H1 (cell line): ENCODE results near the gene TANC1. TPM values are rescaled to one million over a fixed set of nuclear protein-coding genes. Genes with fewer than 3 reads are reported as not detected.

Experiments used
- CTCF ChIA-PET: fragments of 300-600 bp; sonication (Branson Sonifier 250); formaldehyde crosslinking; loops from one replicate; lab custom pipeline; 2021; ENCODE audit not compliant: partially characterized antibody; lab: Charles Lee
- POLR2A ChIA-PET: fragments of 300-600 bp; sonication (Branson Sonifier 250); formaldehyde crosslinking; loops from one replicate; lab custom pipeline; 2021; ENCODE audit warnings: inconsistent platforms; ENCODE audit not compliant: partially characterized antibody; lab: Charles Lee
- DNase-seq, 2 experiments: peaks; one replicate each; pipeline versions ENCODE4 v3.0.0 to v3.0.0-alpha.2; 2010 to 2022; ENCODE audit warnings: low spot score in 2 of 2, low read depth in 1 of 2, mixed read lengths in 1 of 2
- FAIRE-seq: peaks from 2 replicates; lab custom pipeline; 2011; peaks lifted over from hg19 to GRCh38; lab: Jason Lieb, UNC
- H2AFZ ChIP-seq: 2 replicates; pipeline ENCODE4 v1.8.1; 2012; ENCODE audit warnings: low read length, inconsistent platforms
- H2AK5ac ChIP-seq: 2 replicates; pipeline ENCODE4 v1.6.1; 2013; ENCODE audit warnings: low read depth, low read length
- H2BK120ac ChIP-seq: replicated peaks from 2 replicates; pipeline ENCODE3; 2013; ENCODE audit warnings: low read depth, low read length, inconsistent platforms
- H2BK12ac ChIP-seq: 2 replicates; pipeline ENCODE4 v1.6.1; 2013; ENCODE audit warnings: low read depth, low read length
- H2BK15ac ChIP-seq: 2 replicates; pipeline ENCODE4 v1.6.1; 2013; ENCODE audit warnings: low read length
- H2BK20ac ChIP-seq: 2 replicates; pipeline ENCODE4 v1.6.1; 2013; ENCODE audit warnings: low read length
- H2BK5ac ChIP-seq: 2 replicates; pipeline ENCODE4 v1.6.1; 2013; ENCODE audit warnings: low read depth, low read length
- H3K14ac ChIP-seq: 2 replicates; pipeline ENCODE4 v1.6.1; 2013; ENCODE audit warnings: inconsistent platforms; ENCODE audit not compliant: insufficient read length
- H3K18ac ChIP-seq: 2 replicates; pipeline ENCODE4 v1.6.1; 2013; ENCODE audit warnings: low read length; ENCODE audit errors: extremely low read depth
- H3K23ac ChIP-seq: 2 replicates; pipeline ENCODE4 v1.6.1; 2013; ENCODE audit warnings: inconsistent platforms; ENCODE audit not compliant: insufficient read length
- H3K23me2 ChIP-seq: 2 replicates; pipeline ENCODE4 v1.6.1; 2013; ENCODE audit warnings: low read depth, low read length
- H3K27ac ChIP-seq: 2 replicates; pipeline ENCODE4 v1.6.1; 2011; ENCODE audit warnings: low read depth, low read length, inconsistent platforms
- H3K27me3 ChIP-seq, 4 experiments: replicated peaks in 1 of 4; 1 replicate in 1 of 4; 2 replicates in 3 of 4; pipeline versions ENCODE4 v1.6.1 to v1.8.1; 2011 to 2013; ENCODE audit warnings: low read length in 3 of 4, mild to moderate bottlenecking in 3 of 4, inconsistent platforms in 2 of 4, mixed read lengths in 2 of 4, moderate library complexity in 1 of 4; ENCODE audit not compliant: control insufficient read depth in 3 of 4, insufficient read depth in 3 of 4; ENCODE audit errors: extremely low read depth in 1 of 4
- H3K36me3 ChIP-seq, 4 experiments: 2 replicates each; pipeline versions ENCODE4 v1.6.1 to v1.8.1; 2011 to 2013; ENCODE audit warnings: mild to moderate bottlenecking in 4 of 4, low read length in 3 of 4, moderate library complexity in 2 of 4, control low read depth in 1 of 4, inconsistent platforms in 1 of 4; ENCODE audit not compliant: insufficient read depth in 4 of 4, control insufficient read depth in 2 of 4
- H3K4ac ChIP-seq: replicated peaks from 2 replicates; pipeline ENCODE3; 2013; ENCODE audit warnings: low read length, low read depth, mixed read lengths, inconsistent platforms; ENCODE audit not compliant: insufficient read length
- H3K4me1 ChIP-seq, 4 experiments: replicated peaks in 1 of 4; 1 replicate in 1 of 4; 2 replicates in 3 of 4; pipeline versions ENCODE4 v1.6.1 to v1.8.1; 2011 to 2013; ENCODE audit warnings: low read length in 3 of 4, inconsistent platforms in 2 of 4, mixed read lengths in 1 of 4; ENCODE audit not compliant: insufficient read depth in 4 of 4, control insufficient read depth in 3 of 4
- H3K4me2 ChIP-seq, 2 experiments: 2 replicates each; pipeline versions ENCODE4 v1.6.1 to v1.8.1; 2011 to 2013; ENCODE audit warnings: low read depth in 2 of 2, low read length in 2 of 2, control low read depth in 1 of 2, inconsistent platforms in 1 of 2, mild to moderate bottlenecking in 1 of 2; ENCODE audit not compliant: insufficient read depth in 1 of 2
- H3K4me3 ChIP-seq, 4 experiments: fragments of 200-600, 300-600 bp in 1 of 4; sonication (generic), shearing (Covaris generic), sonication (Bioruptor Twin) in 1 of 4; 2 replicates each; pipeline versions ENCODE4 v1.5.1 to v1.8.1; 2011 to 2016; ENCODE audit warnings: low read length in 4 of 4, low read depth in 3 of 4, control low read depth in 2 of 4, inconsistent platforms in 2 of 4, mild to moderate bottlenecking in 2 of 4, mixed read lengths in 1 of 4, moderate library complexity in 1 of 4; ENCODE audit not compliant: insufficient read depth in 2 of 4; ENCODE audit errors: extremely low read depth in 1 of 4
- H3K56ac ChIP-seq: replicated peaks from 2 replicates; pipeline ENCODE3; 2013; ENCODE audit warnings: low read depth, mild to moderate bottlenecking, mixed read lengths, low read length, inconsistent platforms; ENCODE audit not compliant: insufficient read length
- H3K79me1 ChIP-seq: 2 replicates; pipeline ENCODE4 v1.6.1; 2013; ENCODE audit warnings: low read depth, low read length, control low read depth
- H3K79me2 ChIP-seq, 2 experiments: 2 replicates each; pipeline versions ENCODE4 v1.6.1 to v1.8.1; 2012 to 2013; ENCODE audit warnings: low read length in 2 of 2, mild to moderate bottlenecking in 2 of 2, inconsistent platforms in 1 of 2; ENCODE audit not compliant: insufficient read depth in 2 of 2, control insufficient read depth in 1 of 2
- H3K9ac ChIP-seq, 4 experiments: replicated peaks in 1 of 4; 1 replicate in 1 of 4; 2 replicates in 3 of 4; pipeline versions ENCODE4 v1.6.1 to v1.8.1; 2011 to 2013; ENCODE audit warnings: low read depth in 3 of 4, low read length in 3 of 4, control low read depth in 2 of 4, mild to moderate bottlenecking in 2 of 4, moderate library complexity in 2 of 4, inconsistent platforms in 1 of 4; ENCODE audit errors: extremely low read depth in 1 of 4
- H3K9me3 ChIP-seq, 2 experiments: 2 replicates each; pipeline versions ENCODE4 v1.6.1 to v1.8.1; 2012 to 2013; ENCODE audit warnings: mild to moderate bottlenecking in 2 of 2, moderate library complexity in 2 of 2, control low read depth in 1 of 2, inconsistent platforms in 1 of 2, low read depth in 1 of 2, low read length in 1 of 2, mixed read lengths in 1 of 2; ENCODE audit not compliant: insufficient read depth in 2 of 2
- H4K20me1 ChIP-seq, 2 experiments: replicated peaks in 1 of 2; 2 replicates each; pipeline versions ENCODE3 to v1.8.1; 2011 to 2013; ENCODE audit warnings: inconsistent platforms in 2 of 2, low read length in 2 of 2, mild to moderate bottlenecking in 1 of 2; ENCODE audit not compliant: insufficient read depth in 2 of 2, control insufficient read depth in 1 of 2
- H4K5ac ChIP-seq: 2 replicates; pipeline ENCODE4 v1.6.1; 2013; ENCODE audit warnings: low read length, low read depth, mixed read lengths, inconsistent platforms; ENCODE audit not compliant: insufficient read length
- H4K8ac ChIP-seq: 2 replicates; pipeline ENCODE4 v1.8.0; 2013; ENCODE audit warnings: mild to moderate bottlenecking, moderate library complexity, low read length, inconsistent platforms; ENCODE audit not compliant: insufficient read depth; ENCODE audit errors: extremely low read depth
- H4K91ac ChIP-seq: replicated peaks from 2 replicates; pipeline ENCODE3; 2013; ENCODE audit warnings: low read length, mixed read lengths, inconsistent platforms; ENCODE audit not compliant: insufficient read length
- RAD21 ChIP-seq, 2 experiments: IDR thresholded peaks in 1 of 2; conservative IDR thresholded peaks in 1 of 2; 2 replicates each; pipeline ENCODE4 v1.6.1; 2011; ENCODE audit warnings: low read depth in 2 of 2, low read length in 2 of 2, improper control_type of control experiment in 1 of 2, inconsistent platforms in 1 of 2, mild to moderate bottlenecking in 1 of 2, moderate library complexity in 1 of 2
- SIX5 ChIP-seq: IDR thresholded peaks from 2 replicates; pipeline ENCODE4 v1.6.1; 2011; ENCODE audit warnings: mild to moderate bottlenecking, low read depth, low read length
- WGBS, 2 experiments: shearing (Covaris generic) in 1 of 2; methylation state at CpG; one replicate each; pipeline versions ENCODE4 v1.1.6 to v1.1.7; 2013 to 2015; ENCODE audit warnings: low lambda C conversion rate in 2 of 2, mixed read lengths in 2 of 2, inconsistent platforms in 1 of 2, low coverage in 1 of 2, missing lambda C conversion rate in 1 of 2; ENCODE audit not compliant: insufficient replicate concordance in 2 of 2, insufficient coverage in 1 of 2, insufficient read length in 1 of 2; ENCODE audit errors: extremely low coverage in 1 of 2, missing lambda C conversion rate in 1 of 2; 5-methylcytosine and 5-hydroxymethylcytosine counted together
- polyA plus RNA-seq, 7 experiments: library from polyadenylated mRNA; depleted of rRNA in 3 of 7; stranded (reverse) in 5 of 7; unstranded in 2 of 7; fragments of >200 nt in 5 of 7; fragments of 200-250 nt in 2 of 7; gene quantifications; 1 replicate in 5 of 7; 2 replicates in 1 of 7; 4 replicates in 1 of 7; pipeline versions ENCODE4 v1.2.1 to v1.2.3, GENCODE V29; 2011 to 2013; ENCODE audit warnings: missing spikeins in 2 of 7, mixed read lengths in 2 of 7
- total RNA-seq: library from RNA; stranded (reverse); fragmentation: NEBNext Ultra II Directional; extraction: Animal tissue kit (Norgen Biotek cat#: 25700); gene quantifications from 2 replicates; pipeline ENCODE4 v1.2.1, GENCODE V29; 2021
- TF ChIP-seq, protein P1 (sequence below), 3 experiments: IDR thresholded peaks; 1 replicate in 2 of 3; 2 replicates in 1 of 3; pipeline versions ENCODE4 v1.5.1 to v1.6.1; 2011; ENCODE audit warnings: low read length in 3 of 3, mild to moderate bottlenecking in 3 of 3, inconsistent platforms in 2 of 3, low read depth in 1 of 3, moderate library complexity in 1 of 3; ENCODE audit not compliant: insufficient read depth in 1 of 3; ENCODE audit errors: control extremely low read depth in 1 of 3

The TANC1 gene
- total and polyA plus RNA-seq, 2 of the 8 experiments (the other 6 are each of a cell fraction or from before 2014, with no cell fraction given) = 4.1 to 7.6 TPM

DNA sequence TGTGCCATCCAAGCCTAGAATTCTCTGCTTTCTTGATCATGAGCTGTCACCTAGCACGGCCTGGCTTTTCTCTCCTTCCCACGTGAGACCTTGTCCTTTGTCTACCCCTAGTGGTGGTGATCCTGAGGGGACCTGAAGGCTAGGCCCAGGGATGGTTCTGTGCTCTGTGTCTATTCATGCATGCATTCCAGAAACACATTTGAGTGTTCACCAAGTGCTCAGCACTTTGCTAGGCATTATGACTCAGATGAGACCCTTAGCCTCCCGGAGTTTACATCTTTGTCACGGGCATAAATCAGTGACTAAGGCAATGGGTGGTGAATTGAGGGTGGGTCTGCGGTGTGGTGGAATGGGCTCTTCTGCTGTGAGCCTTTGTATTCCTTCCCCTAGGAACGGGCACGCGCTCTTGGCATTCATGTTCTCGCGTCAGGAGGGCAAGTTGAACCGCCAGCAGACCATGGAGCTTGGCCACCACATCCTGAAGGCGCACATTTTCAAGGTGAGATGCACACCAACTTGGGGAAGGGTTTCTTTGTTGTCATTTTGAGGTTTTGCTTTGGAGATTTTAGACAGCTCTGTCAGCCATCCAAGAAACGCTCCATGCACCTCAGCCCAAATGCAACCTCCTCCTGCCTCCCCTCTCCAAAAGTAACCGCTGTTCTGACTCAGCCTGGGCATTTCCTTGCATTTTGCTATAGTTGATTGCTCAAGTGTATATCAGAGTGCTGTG lies 217.1 kb downstream of the TANC1 start:
- Histone ChIP-seq H4K8ac (no peak overlapping the region; the same call in 1 of the 2 replicates), H3K79me1 (no peaks in the 10 kb centered on the region; the same call in 1 of the 2 replicates), H3K23ac (no peak overlapping the region), H3K56ac (no peak overlapping the region), H3K23me2 (no peaks in the 10 kb centered on the region), H2AFZ (no peak overlapping the region), H3K4me3 (no peak overlapping the region), H3K18ac (no peak overlapping the region), H3K4ac (no peak overlapping the region), H3K36me3 (no peaks in the 10 kb centered on the region), H3K4me1 (no peaks in the 10 kb centered on the region), H4K91ac (no peak overlapping the region)
- 91% methylated on average over 14 of the region's 14 CpGs; no CpG with 5 or more reads in 1 of the 2 experiments for WGBS, 2 experiments
- TF ChIP-seq SIX5 = no peak
- TF ChIP-seq, protein P1, sequence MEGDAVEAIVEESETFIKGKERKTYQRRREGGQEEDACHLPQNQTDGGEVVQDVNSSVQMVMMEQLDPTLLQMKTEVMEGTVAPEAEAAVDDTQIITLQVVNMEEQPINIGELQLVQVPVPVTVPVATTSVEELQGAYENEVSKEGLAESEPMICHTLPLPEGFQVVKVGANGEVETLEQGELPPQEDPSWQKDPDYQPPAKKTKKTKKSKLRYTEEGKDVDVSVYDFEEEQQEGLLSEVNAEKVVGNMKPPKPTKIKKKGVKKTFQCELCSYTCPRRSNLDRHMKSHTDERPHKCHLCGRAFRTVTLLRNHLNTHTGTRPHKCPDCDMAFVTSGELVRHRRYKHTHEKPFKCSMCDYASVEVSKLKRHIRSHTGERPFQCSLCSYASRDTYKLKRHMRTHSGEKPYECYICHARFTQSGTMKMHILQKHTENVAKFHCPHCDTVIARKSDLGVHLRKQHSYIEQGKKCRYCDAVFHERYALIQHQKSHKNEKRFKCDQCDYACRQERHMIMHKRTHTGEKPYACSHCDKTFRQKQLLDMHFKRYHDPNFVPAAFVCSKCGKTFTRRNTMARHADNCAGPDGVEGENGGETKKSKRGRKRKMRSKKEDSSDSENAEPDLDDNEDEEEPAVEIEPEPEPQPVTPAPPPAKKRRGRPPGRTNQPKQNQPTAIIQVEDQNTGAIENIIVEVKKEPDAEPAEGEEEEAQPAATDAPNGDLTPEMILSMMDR (IDR thresholded peaks at IDR 0.05; ENCODE audit: control extremely low read depth in 1 of 3, insufficient read depth in 1 of 3, low read depth in 1 of 3, low read length in 3 of 3) = peak; percentile 46 to 58 (median 50)
- peak; percentile 62 to 70 for TF ChIP-seq RAD21 (IDR thresholded peaks at IDR 0.05 in 1 of 2, conservative IDR thresholded peaks at IDR 0.05 in 1 of 2; ENCODE audit: low read depth in 2 of 2, low read length in 2 of 2)
- TF ChIP-seq, all 59 proteins: peak for 2
- H4K20me1 ChIP-seq = no peaks in the 10 kb centered on the region
- no peak overlapping the region for H4K5ac ChIP-seq
- ChIA-PET CTCF (interaction anchor here (0.5 to 3.4 kb wide), 15 partner anchors 10 to 1763 kb away, joined by 3 to 9 read pairs (median 3); no protein-coding TSS in a partner anchor), POLR2A (no interaction called here)
- no peak overlapping the region for H2BK12ac ChIP-seq
- H2BK20ac ChIP-seq = no peak overlapping the region
- no peaks in the 10 kb centered on the region for H3K27me3 ChIP-seq
- no peak overlapping the region for H3K9ac ChIP-seq
- DNase-seq (no peak), FAIRE-seq (no peak)
- H3K14ac ChIP-seq = no peak overlapping the region
- no peak overlapping the region for H3K4me2 ChIP-seq
- H2AK5ac ChIP-seq = no peak overlapping the region
- H3K27ac ChIP-seq = no peak overlapping the region
- H2BK15ac ChIP-seq = no peak overlapping the region
- no peak overlapping the region for H2BK120ac ChIP-seq
- H3K79me2 ChIP-seq = no peaks in the 10 kb centered on the region
- no peak overlapping the region for H2BK5ac ChIP-seq
- H3K9me3 ChIP-seq = no peaks in the 10 kb centered on the region
